Stimulated activated CD4-positive, alpha-beta T cell treated with anti-CD3 and anti-CD28 coated beads, Interleukin-1b, Interleukin-23, amount 100 ng/mL, for 24 hours (primary cell): ENCODE results near the gene CTNNA3.

Source experiments
- DNase-seq, 4 experiments: peaks; one replicate each; pipeline ENCODE4 v3.0.0-alpha.2; 2020; ENCODE audit warnings: low read depth in 4 of 4, low spot score in 1 of 4

Gene CTNNA3

DNA sequence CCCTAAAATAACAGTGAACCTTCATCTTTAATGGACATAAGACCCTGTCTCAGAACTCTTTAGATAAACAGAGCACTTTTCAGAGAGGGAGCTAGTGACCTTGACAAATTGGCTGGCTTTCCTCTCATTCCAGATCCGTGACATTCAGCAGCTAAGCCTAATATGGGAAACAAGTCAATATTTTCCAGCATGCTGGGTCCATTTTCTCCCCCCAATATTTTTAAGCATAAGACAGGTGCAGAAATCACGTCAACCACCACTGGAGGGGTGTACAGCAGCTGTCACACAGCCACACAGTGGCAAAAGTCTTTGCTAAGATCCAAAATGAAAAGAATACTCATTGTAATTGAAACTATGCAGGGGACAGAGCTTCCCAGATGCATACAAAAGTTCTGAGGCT is 744.1 kb downstream of the CTNNA3 start:
- no peak for DNase-seq

DNA sequence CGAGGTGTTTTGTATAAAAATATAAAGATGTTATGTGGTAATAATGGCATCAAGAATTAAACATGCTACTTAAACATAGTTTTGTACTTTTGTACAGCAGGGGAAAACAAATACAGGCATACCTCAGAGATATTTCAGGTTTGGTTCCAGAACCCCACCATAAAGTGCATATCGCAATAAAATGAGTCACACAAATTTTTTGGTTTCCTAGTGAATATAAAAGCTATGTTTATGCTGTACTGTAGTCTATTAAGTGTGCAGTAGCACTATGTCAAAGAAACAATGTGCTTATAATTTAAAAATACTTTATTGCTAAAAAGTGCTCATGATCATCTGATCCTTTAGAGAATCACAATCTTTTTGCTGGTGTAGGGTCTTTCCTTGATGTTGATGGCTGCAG is 752.4 kb downstream of the CTNNA3 start:
- no peak for DNase-seq

DNA sequence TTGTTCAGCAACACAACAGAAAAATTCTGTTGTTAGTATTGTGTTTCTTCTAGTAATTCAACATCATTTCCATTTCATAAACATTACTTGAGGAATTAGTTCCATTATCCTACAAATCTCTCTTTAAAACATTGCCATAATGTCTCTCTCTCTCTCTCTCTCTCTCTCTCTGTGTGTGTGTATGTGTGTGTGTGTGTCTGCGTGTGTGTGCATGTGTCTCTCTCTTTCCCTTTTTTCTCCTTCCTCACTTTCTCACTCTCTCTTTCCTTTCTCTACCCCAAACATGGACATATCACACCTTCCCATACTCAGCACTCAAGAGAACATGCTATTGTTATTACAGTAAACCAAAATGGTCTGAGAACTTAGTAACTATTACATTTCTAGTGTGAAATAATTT is 753.6 kb downstream of the CTNNA3 start:
- DNase-seq, result no peak

DNA sequence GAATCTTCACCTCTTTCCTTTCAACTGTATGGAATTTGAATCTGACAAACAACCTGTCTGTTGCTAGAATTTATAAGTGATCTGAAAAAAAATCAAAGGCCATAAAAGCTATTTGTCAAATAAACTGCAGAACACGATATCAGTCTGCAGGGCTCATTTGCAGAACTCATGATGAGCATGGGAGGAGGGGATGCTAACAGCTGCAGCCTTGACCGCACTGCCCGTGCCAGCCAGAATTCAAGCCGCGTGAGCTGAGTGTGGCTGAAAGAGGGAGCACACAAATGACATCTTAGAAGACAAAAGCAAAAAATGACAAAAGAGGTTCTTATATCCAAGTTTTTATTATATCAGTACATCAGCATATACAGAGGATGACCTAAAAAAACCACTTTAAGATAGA is 754.5 kb downstream of the CTNNA3 start:
- no peak for DNase-seq

DNA sequence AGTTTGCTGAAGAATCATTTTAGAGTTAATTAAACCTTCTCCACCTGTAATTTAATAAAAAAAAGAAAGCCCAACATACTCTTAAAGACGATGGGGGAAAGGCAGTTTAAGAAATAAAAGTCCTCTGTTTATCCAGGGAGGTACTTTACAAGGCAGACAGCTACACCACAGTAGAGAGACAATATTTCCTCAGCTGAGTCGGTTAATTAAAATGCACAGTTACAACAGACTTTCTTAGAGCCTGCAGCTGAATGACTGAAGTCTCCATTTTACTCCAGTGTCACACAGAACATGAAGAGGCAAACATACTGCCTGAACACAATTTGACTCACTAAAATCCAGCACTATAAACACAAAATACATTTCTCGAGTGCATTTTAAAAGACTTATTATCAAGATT is 755.0 kb downstream of the CTNNA3 start:
- DNase-seq, result no peak

DNA sequence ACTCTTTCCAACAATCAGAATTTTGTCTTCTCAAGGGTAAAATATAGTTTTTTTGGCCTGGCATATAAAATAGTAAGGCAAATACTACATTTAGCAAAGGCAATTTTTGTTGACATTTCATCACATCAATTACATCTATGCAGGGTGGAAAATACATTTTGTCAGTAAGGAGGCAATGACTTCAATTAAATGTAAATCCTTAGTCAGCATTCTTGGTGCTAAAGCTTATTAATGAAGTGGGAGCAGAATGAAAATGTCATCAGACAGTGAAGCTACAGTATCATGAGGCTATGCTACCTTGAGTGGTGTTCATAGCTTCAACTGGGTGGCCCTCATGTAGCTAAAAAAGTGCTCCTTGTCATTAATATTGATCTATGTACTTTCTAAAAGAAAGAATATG is 761.3 kb downstream of the CTNNA3 start:
- DNase-seq, result no peak

DNA sequence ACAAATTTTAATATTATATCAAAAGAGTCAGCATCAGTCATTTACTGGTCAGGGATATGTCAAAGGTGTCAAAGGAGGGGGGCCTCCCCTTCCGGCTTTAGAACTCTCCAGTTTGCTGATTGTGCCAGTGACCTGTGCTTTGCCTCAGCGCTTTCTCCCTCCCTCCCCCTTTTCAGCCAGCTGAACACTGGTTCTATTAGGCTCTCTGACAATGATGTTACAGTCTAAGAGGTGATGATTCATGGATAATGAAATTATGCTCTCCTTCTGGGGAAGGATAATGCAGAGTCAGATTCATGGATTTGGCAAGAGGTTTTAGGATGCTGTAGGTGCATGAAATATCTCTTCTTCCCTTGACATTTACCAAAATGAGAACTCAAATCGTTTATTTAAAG is 764.0 kb downstream of the CTNNA3 start:
- DNase-seq, result no peak

DNA sequence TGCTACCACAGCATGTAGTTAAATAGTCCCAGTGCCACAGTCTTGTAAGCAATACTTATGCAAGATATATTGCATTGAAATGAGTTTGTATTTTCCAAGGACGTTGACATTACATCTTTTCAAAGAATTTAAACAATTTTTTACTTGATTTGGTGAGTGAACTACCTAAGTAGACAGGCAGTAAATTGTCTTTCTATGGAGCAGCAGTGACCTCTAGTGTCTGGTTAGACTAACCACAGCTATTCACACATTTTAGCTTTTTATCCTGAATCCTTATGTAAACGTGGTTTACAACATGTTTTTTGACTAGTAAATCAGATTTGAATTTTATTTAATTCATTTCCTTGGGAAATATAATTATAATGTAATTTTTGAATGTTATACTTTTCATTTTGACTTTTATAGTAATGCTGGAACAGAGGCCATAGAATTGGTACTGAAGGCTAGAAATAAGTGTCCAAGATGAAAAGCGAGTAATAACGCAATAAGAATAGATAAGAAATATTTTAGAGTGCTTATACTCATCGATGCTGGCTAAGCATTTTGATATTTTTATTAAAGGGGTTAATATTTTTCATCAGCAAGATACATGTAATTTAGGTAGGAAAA is 764.6 kb downstream of the CTNNA3 start:
- DNase-seq, result no peak

DNA sequence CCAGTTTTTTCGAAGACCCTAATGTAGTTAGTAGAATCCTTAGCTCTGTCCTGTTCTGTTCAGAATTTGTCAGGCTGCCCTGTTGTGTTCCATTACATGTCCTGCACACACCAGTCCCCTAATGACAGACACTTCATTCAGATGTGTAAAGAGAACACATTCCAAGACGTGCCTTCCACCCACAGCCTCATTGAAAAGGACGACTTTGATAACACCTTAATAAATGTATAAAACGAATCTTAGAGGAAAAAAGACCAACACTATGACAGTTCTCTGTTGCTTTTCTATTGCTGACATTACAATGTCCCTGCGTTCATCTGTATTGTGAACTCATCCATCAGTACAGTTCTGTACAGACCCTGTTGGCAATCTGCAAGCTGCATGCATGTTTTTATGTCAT is 766.6 kb downstream of the CTNNA3 start:
- DNase-seq, result no peak

DNA sequence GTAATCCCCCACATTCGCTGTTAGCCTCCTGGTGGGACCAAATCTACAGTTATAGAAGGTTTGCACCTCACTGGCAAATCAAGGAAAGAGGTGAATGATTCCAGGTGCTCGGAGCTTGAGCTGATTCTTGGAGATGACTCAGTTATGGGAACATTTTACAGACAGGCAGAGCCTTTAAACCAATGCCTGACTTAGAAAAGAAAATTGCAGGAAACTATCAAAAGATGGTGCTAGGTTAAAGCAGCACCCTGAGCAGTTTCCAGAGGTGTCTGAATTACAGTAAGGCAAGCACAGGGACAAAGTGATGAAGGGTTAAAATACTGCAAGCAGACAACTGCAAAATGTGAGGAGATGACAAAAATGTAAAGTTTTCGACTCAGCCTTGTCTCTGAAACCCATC is 767.2 kb downstream of the CTNNA3 start:
- no peak for DNase-seq

DNA sequence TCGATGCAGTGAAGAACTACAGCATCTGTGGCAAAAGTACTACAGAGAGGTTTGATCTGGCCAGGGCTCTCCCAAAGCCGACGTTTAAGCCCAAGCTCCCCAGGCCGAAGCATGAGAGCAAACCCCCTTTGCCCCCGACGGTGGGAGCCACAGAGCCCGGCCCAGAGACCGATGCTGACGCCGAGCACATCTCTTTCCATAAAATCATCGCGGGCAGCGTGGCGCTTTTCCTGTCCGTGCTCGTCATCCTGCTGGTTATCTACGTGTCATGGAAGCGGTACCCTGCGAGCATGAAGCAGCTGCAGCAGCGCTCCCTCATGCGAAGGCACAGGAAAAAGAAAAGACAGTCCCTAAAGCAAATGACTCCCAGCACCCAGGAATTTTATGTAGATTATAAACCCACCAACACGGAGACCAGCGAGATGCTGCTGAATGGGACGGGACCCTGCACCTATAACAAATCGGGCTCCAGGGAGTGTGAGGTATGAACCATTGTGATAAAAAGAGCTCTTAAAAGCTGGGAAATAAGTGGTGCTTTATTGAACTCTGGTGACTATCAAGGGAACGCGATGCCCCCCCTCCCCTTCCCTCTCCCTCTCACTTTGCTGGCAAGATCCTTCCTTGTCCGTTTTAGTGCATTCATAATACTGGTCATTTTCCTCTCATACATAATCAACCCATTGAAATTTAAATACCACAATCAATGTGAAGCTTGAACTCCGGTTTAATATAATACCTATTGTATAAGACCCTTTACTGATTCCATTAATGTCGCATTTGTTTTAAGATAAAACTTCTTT is 767.8 kb downstream of the CTNNA3 start:
- no peak for DNase-seq

DNA sequence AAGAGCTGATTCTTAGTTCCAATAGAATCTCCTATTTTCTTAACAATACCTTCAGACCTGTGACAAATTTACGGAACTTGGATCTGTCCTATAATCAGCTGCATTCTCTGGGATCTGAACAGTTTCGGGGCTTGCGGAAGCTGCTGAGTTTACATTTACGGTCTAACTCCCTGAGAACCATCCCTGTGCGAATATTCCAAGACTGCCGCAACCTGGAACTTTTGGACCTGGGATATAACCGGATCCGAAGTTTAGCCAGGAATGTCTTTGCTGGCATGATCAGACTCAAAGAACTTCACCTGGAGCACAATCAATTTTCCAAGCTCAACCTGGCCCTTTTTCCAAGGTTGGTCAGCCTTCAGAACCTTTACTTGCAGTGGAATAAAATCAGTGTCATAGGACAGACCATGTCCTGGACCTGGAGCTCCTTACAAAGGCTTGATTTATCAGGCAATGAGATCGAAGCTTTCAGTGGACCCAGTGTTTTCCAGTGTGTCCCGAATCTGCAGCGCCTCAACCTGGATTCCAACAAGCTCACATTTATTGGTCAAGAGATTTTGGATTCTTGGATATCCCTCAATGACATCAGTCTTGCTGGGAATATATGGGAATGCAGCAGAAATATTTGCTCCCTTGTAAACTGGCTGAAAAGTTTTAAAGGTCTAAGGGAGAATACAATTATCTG is 768.6 kb downstream of the CTNNA3 start:
- no peak for DNase-seq

DNA sequence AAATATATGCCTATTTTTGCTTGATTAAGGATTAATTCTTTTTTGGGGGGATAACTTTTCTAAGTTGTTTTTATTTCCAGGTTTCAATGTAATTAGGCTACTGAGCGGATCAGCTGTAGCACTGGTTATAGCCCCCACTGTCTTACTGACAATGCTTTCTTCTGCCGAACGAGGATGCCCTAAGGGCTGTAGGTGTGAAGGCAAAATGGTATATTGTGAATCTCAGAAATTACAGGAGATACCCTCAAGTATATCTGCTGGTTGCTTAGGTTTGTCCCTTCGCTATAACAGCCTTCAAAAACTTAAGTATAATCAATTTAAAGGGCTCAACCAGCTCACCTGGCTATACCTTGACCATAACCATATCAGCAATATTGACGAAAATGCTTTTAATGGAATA is 769.2 kb downstream of the CTNNA3 start:
- DNase-seq, result no peak

DNA sequence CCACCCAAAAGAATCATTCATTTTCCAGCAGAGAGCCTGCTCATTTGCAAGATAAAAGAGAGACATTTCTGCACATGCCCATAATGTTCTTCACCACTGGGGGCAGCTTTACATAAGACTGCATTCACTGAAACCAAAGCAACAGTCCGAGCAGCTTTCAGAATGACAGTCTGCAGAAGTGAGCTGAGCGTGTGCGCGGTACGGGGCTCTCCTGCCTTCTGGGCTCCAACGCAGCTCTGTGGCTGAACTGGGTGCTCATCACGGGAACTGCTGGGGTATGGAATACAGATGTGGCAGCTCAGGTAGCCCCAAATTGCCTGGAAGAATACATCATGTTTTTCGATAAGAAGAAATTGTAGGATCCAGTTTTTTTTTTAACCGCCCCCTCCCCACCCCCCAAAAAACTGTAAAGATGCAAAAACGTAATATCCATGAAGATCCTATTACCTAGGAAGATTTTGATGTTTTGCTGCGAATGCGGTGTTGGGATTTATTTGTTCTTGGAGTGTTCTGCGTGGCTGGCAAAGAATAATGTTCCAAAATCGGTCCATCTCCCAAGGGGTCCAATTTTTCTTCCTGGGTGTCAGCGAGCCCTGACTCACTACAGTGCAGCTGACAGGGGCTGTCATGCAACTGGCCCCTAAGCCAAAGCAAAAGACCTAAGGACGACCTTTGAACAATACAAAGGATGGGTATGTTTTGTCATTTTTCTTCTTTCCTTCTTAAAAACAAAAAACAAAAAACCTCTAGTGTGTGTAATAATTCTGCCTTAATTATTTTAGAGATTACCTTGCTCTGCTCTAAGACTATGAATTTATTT is 769.9 kb downstream of the CTNNA3 start, which contains the start of gene LRRTM3:
Gene LRRTM3, plus strand, starts transcription at position 141 of the 820 bp plus-strand sequence.
- peak in 1 of 4 experiments; percentile 3 for DNase-seq

DNA sequence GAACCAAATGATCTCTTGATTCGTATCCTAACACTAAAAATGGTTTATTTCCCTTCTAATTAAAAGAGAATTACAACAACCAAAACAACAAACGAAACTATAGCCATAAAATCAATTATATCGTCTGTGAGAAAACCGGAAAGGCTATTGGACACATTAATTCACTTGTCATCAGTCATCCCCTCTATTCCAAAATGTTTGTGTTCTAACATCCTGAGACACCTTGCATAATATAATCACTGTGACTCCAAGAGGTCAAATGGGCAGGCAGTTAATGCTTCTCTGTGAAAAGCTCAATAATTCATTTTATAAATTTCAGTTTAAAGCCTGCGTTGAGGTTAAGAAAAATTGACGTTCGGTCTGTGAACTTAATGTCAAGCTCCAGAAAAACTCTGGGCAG is 770.6 kb downstream of the CTNNA3 start:
- no peak for DNase-seq

DNA sequence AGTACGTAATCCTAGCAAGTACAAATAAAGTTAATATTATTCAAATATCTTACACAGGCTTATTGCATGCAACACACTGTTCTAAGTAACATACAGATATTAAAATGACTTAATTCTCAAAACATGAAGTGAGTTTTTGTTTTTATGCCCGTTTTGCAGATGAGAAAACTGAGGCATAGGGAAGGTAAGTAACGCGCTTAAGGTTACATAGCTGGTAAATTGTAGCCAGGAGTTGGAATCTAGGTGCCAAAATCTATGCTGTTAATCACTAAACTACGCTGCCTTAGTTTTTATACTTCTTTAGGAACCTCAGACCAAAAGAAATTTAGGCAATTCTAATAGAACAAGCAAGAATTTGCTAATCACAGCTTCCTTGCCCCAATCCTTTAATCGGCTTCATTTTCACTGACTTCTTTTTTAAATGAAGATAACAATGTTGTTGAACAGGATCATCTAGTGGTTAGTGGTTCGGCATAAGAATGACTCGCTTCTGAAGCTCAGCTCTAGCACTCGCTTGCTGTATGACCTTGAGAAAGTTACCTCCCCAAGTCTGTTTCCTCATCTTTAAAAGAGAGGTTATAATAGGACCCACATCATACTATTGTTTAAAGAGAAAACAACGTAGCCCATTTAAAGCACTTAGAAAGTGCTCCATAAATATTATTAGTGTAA is 771.2 kb downstream of the CTNNA3 start:
- no peak for DNase-seq

DNA sequence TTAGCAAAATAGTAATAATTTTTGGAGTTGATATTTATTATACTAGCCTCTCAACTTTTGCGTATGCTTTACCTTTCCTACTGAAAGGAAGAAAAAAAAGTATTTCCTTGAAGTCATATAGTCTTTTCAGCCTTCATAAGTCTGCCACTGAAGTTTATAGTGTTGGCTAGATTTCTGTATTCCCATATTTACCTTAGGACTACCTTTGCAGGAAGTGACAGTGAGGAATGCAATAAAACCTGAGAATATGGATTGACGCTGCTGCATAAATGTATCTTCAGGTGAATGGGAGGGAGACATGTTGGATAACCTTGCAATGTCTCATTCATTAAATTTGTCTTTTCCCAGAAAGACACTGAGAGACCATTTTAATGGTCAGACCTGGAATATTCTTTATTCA is 776.7 kb downstream of the CTNNA3 start:
- no peak for DNase-seq

DNA sequence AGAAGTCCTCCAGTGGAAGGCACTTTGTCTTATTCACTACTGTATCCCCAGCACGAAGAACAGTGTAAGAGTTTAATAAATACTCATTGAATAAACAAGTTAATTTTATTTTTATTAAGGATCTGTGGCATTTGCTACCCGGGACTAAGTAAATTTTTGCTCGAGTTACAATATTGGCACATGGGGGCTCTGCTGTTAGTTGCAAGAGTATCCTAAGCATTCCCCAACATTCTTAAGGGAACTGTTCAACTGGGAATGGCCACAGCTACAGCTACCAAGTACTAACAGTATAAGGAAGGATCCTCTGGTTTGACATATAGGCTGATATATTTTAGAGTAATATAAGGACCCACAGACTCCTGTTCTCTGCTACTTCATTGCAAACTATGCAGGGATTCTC is 778.9 kb downstream of the CTNNA3 start:
- DNase-seq, result no peak

DNA sequence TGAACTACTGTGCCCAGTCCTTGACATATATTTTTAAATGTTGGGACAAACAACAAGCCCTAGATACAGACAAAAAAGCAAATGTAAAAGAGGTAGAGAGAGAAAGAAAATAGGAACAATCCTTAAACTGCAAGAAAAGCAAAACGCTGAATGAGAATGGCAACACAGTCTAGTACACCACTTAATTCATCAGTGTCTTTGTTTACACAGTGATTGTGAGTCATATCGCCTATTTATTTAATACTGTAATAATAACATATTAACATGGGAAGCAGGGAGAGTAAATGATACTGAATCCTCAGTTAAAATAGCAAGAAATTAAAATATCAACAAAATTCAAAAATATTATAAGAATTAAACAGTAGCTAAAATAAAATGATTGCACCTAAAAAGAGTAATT is 780.0 kb downstream of the CTNNA3 start:
- no peak for DNase-seq

DNA sequence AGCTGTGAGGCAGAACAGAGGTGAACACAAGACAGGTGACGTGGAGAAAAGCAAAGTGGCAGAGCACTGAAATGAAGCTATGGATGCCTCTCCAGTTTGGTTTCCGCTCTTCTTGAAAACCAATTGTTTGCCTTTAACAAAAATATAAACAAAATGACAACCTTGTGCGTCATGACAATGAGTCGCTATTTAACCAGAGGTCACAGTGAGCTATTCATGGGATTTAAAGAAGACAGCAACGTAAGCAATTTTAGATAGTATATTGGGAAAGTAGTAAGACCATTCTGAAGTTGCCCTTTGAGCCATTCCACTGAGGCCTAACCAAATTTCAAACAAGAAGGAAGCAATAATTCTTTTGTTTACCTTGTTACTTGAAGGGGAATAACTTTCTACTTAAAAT is 785.3 kb downstream of the CTNNA3 start:
- DNase-seq, result no peak

DNA sequence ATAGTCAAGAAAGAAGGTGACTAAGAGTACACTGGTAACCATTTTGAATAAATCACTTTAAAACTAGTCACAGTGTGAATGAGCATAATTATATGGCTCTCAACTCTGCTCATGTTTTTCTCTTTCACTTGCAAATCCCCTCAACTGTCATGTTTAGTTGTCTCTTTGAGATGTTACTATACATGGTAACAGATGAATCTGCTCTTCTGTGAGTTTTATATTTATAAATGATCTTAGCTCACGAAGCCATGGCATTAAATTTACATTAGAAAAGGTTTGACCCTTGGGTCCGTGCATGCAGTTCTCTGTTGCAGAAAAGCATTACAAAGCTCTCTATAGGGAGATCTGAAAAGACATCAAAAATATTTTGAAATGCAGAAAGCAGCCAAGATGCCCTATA is 803.1 kb downstream of the CTNNA3 start:
- DNase-seq, result no peak
